ENCODE data around the gene TSSK6. TPM values are rescaled to one million over a fixed set of nuclear protein-coding genes. Genes with fewer than 3 reads are reported as not detected.

The TSSK6 gene
- total RNA-seq, 1 donor from 2014 or later, result 3.6 TPM

GRCh38 chr19:19466201-19466600, 49.1 kb downstream of the TSSK6 start:
- intact Hi-C loops (cut with micrococcal nuclease), result no loop called here

- intact Hi-C loops (cut with micrococcal nuclease), result no loop called here
Observed at GRCh38 chr19:19465436-19466070, 49.8 kb downstream of the TSSK6 start.

- intact Hi-C loops (cut with micrococcal nuclease), result no loop called here
Observed at GRCh38 chr19:19464339-19465098, 50.8 kb downstream of the TSSK6 start.

Other genes starting within 250 kb of the TSSK6 start
- not detected in 2 replicates for gene TM6SF2, start 242.2 kb downstream of the TSSK6 start, total RNA-seq
- 78.7 and 87.1 TPM in 2 replicates for gene SUGP1, start 195.0 kb downstream of the TSSK6 start, total RNA-seq
- gene MAU2, start 194.7 kb downstream of the TSSK6 start, total RNA-seq, result 100 TPM in 2 replicates
- 128 and 135 TPM in 2 replicates for gene GATAD2A, start 109.9 kb downstream of the TSSK6 start, total RNA-seq
- 359 and 389 TPM in 2 replicates for gene NDUFA13, start 677 bp upstream of the TSSK6 start, total RNA-seq
- gene YJEFN3, start 13.4 kb upstream of the TSSK6 start, total RNA-seq, result 11.7 and 11.8 TPM in 2 replicates
- 0.17 and 0.20 TPM in 2 replicates for gene CILP2, start 22.7 kb upstream of the TSSK6 start, total RNA-seq
- gene PBX4, start 103.1 kb upstream of the TSSK6 start, total RNA-seq, result 68.2 and 72.1 TPM in 2 replicates
- 62.6 and 66.9 TPM in 2 replicates for gene LPAR2, start 112.7 kb upstream of the TSSK6 start, total RNA-seq
- 115 and 118 TPM in 2 replicates for gene GMIP, start 128.1 kb upstream of the TSSK6 start, total RNA-seq
- 105 and 110 TPM in 2 replicates for gene ATP13A1, start 148.1 kb upstream of the TSSK6 start, total RNA-seq
- gene ZNF101, start 153.3 kb upstream of the TSSK6 start, total RNA-seq, result 94.2 and 95.2 TPM in 2 replicates
- 6.8 and 8.5 TPM in 2 replicates for gene ZNF14, start 217.6 kb upstream of the TSSK6 start, total RNA-seq